B cell (primary cell): ENCODE measurements around the gene HSPB7. TPM values are rescaled to one million over a fixed set of nuclear protein-coding genes. Genes with fewer than 3 reads are reported as not detected.
A peak's percentile ranks its signal among the peaks of the same experiment; 100 is the strongest.

Source experiments
- ATAC-seq: fragments of 200-7000 bp; cut with Tn5 transposase; one replicate; pipeline ENCODE4 v1.10.0; 2021; ENCODE audit warnings: low read depth, mild to moderate bottlenecking, moderate number of reproducible peaks, moderate library complexity
- CTCF ChIA-PET: fragments of 350-600 bp; sonication (Branson Sonifier 250); formaldehyde crosslinking; loops from one replicate; lab custom pipeline; 2021; ENCODE audit warnings: antibody characterized with exemption, inconsistent platforms; lab: Charles Lee
- POLR2A ChIA-PET: fragments of 350-600 bp; sonication (Branson Sonifier 250); formaldehyde crosslinking; loops from one replicate; lab custom pipeline; 2021; ENCODE audit warnings: antibody characterized with exemption; lab: Charles Lee
- DNase-seq: peaks from one replicate; pipeline ENCODE4 v3.0.0; 2013
- H2AFZ ChIP-seq: 2 replicates; pipeline ENCODE4 v1.6.1; 2012; ENCODE audit warnings: mild to moderate bottlenecking, low read depth, low read length; ENCODE audit not compliant: insufficient read depth, poor library complexity, severe bottlenecking
- H3K27ac ChIP-seq, 2 donors: 1 replicate in 1 of 2; 2 replicates in 1 of 2; pipeline ENCODE4 v1.5.1; 2012 to 2013; ENCODE audit warnings: low read length in 2 of 2, mild to moderate bottlenecking in 2 of 2, moderate library complexity in 1 of 2
- H3K27me3 ChIP-seq, 4 experiments: fragments of 200-600 bp in 1 of 4; sonication (generic) in 1 of 4; replicated peaks in 1 of 4; 1 replicate in 2 of 4; 2 replicates in 2 of 4; pipeline versions ENCODE4 v1.6.1 to v1.7.0; 2013 to 2016; ENCODE audit warnings: low read length in 3 of 4, mild to moderate bottlenecking in 2 of 4, mixed read lengths in 1 of 4, moderate library complexity in 1 of 4; ENCODE audit not compliant: insufficient read depth in 4 of 4, control insufficient read depth in 3 of 4; ENCODE audit errors: control extremely low read depth in 1 of 4
- H3K36me3 ChIP-seq, 2 experiments: replicated peaks in 1 of 2; 1 replicate in 1 of 2; 2 replicates in 1 of 2; pipeline versions ENCODE4 v1.6.1 to v1.7.1; 2013; ENCODE audit warnings: low read length in 1 of 2; ENCODE audit not compliant: insufficient read depth in 2 of 2, control insufficient read depth in 1 of 2; ENCODE audit errors: control extremely low read depth in 1 of 2, extremely low read depth in 1 of 2
- H3K4me1 ChIP-seq, 2 donors: fragments of 200-600 bp in 1 of 2; sonication (generic) in 1 of 2; 1 replicate in 1 of 2; 2 replicates in 1 of 2; pipeline versions ENCODE4 v1.5.1 to v1.6.1; 2013 to 2017; ENCODE audit warnings: low read length in 2 of 2; ENCODE audit not compliant: control insufficient read depth in 2 of 2, insufficient read depth in 2 of 2
- H3K4me2 ChIP-seq: replicated peaks from 2 replicates; pipeline ENCODE3; 2012; ENCODE audit warnings: mild to moderate bottlenecking, low read depth, low read length; ENCODE audit not compliant: poor library complexity, severe bottlenecking
- H3K4me3 ChIP-seq, 5 experiments: fragments of 200-600 bp in 1 of 5; sonication (generic) in 1 of 5; 1 replicate in 3 of 5; 2 replicates in 2 of 5; pipeline versions ENCODE4 v1.5.1 to v1.7.0; 2011 to 2016; ENCODE audit warnings: low read length in 4 of 5, mild to moderate bottlenecking in 4 of 5, low read depth in 2 of 5, control low read depth in 1 of 5, moderate library complexity in 1 of 5; ENCODE audit not compliant: insufficient read depth in 1 of 5; ENCODE audit errors: control extremely low read depth in 1 of 5, extremely low read depth in 1 of 5
- H3K79me2 ChIP-seq: fragments of 200-600 bp; sonication (generic); one replicate; pipeline ENCODE4 v1.6.0; 2016; ENCODE audit warnings: low read length; ENCODE audit not compliant: control insufficient read depth, insufficient read depth
- H3K9ac ChIP-seq: fragments of 200-600 bp; sonication (generic); 2 replicates; pipeline ENCODE4 v1.6.1; 2017; ENCODE audit warnings: mild to moderate bottlenecking, low read length, moderate library complexity
- H3K9me3 ChIP-seq, 3 donors: one replicate each; pipeline versions ENCODE4 v1.6.1 to v1.7.1; 2013; ENCODE audit warnings: low read length in 2 of 3; ENCODE audit not compliant: control insufficient read depth in 2 of 3, insufficient read depth in 1 of 3; ENCODE audit errors: control extremely low read depth in 1 of 3
- H4K20me1 ChIP-seq: 2 replicates; pipeline ENCODE4 v1.6.0; 2012; ENCODE audit warnings: mild to moderate bottlenecking, low read length; ENCODE audit not compliant: insufficient read depth, control insufficient read depth, poor library complexity, severe bottlenecking
- H3K27ac Mint-ChIP-seq: one replicate; pipeline ENCODE4 v1.8.0; 2021; ENCODE audit warnings: mixed read lengths
- H3K27me3 Mint-ChIP-seq: one replicate; pipeline ENCODE4 v1.8.0; 2021; ENCODE audit warnings: mixed read lengths
- H3K4me1 Mint-ChIP-seq: one replicate; pipeline ENCODE4 v1.8.0; 2021; ENCODE audit warnings: mixed read lengths
- H3K4me3 Mint-ChIP-seq: one replicate; pipeline ENCODE4 v1.8.0; 2021; ENCODE audit warnings: mixed read lengths
- H3K9me3 Mint-ChIP-seq: one replicate; pipeline ENCODE4 v1.8.0; 2022; ENCODE audit warnings: mixed read lengths; ENCODE audit not compliant: insufficient read depth
- EZH2 ChIP-seq: IDR thresholded peaks from 2 replicates; pipeline ENCODE4 v1.6.1; 2012; ENCODE audit warnings: borderline replicate concordance, low read depth, mild to moderate bottlenecking, moderate library complexity, low read length; ENCODE audit not compliant: insufficient read depth, poor library complexity, severe bottlenecking
- WGBS: methylation state at CpG from one replicate; pipeline ENCODE4 v1.1.5; 2013; ENCODE audit warnings: missing lambda C conversion rate; ENCODE audit not compliant: insufficient coverage; 5-methylcytosine and 5-hydroxymethylcytosine counted together
- intact Hi-C: fragments of 100-400 bp; cut with micrococcal nuclease; formaldehyde crosslinking; loops from one replicate; pipeline ENCODE4 v1.10.0; 2022
- polyA plus RNA-seq: library from polyadenylated mRNA; depleted of rRNA; stranded (reverse); fragments of >200 nt; gene quantifications from 2 replicates; pipeline ENCODE4 v1.2.3, GENCODE V29; 2012
- small RNA-seq: library from RNA; depleted of rRNA; stranded (forward); fragments of <200 nt; gene quantifications from one replicate; pipeline ENCODE3, GENCODE V24; 2012; ENCODE audit warnings: low replicate concordance, low read depth; ENCODE audit not compliant: insufficient read length
- total RNA-seq, 2 donors: library from RNA; stranded (reverse); fragments of 120-200 nt in 1 of 2; gene quantifications; 1 replicate in 1 of 2; 2 replicates in 1 of 2; pipeline versions ENCODE4 v1.2.3 to v1.2.4, GENCODE V29; 2013 to 2022
- TF ChIP-seq, protein P1 (sequence below): fragments of 200-600 bp; IDR thresholded peaks from one replicate; pipeline ENCODE4 v1.8.0; 2022; ENCODE audit warnings: antibody characterized with exemption, mild to moderate bottlenecking

The HSPB7 gene
- total and polyA plus RNA-seq, 2 donors (not counting 1 experiment from before 2014, with no cell fraction given) = not detected

DNA sequence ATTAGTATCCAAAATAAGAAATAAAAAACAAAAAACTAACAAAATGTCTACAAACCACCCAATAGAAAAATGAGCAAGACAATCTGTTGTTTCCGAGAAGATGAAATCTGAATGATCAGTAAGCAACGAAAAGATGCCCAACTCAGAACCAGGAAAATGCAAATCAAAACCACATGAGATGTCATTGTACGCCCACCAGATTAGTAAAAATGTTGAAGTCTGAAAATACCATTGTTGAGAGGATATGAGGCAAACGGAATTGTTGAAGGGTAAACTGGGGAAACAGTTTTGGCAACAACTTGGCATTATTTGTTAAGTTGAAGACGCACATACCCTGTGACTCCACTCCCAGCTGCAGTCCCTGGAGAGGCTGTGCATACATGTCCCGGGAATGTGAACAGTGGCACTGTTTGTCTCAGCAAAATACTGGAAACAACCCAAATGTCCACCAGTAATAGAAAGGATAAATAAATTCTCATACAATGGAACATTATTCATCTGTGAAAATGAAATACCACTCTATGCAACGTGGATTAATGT is 52.5 kb downstream of the HSPB7 start:
- H3K27me3 Mint-ChIP-seq = no peaks in the 10 kb centered on the region
- H3K4me1 Mint-ChIP-seq = peaks cover 71% of the 10 kb centered on the region
- ChIA-PET CTCF (interaction anchor here (1.0 to 3.2 kb wide), 4 partner anchors 16 to 150 kb away, joined by 3 to 14 read pairs (median 6); no protein-coding TSS in a partner anchor), POLR2A (interaction anchor here (1.0 to 1.7 kb wide), 4 partner anchors 11 to 131 kb away, joined by 3 to 6 read pairs (median 4); partner anchors contain the start of genes SPEN and ZBTB17)
- no peaks in the 10 kb centered on the region for H3K9me3 Mint-ChIP-seq
- Histone ChIP-seq H4K20me1 (no peaks in the 10 kb centered on the region), H3K4me1 (peaks cover 56 to 66% of the 10 kb centered on the region in 2 donors), H3K27me3 (no peaks in the 10 kb centered on the region), H3K79me2 (peaks cover 67% of the 10 kb centered on the region), H3K36me3 (peaks cover 0 to 16% of the 10 kb centered on the region in 2 experiments), H3K4me2 (peak overlapping the region; percentile 72), H3K27ac (peak overlapping the region; percentile 86 to 88), H3K9me3 (peaks cover 0 to 4% (median 0%) of the 10 kb centered on the region in 3 donors), H3K9ac (peak overlapping the region; percentile 50), H3K4me3 (peak overlapping the region in 3 of 5 experiments; percentile 5 to 31 (median 24)), H2AFZ (no peak overlapping the region)
- WGBS = 17% methylated on average over 1 of the region's 7 CpGs
- TF ChIP-seq, protein P1, sequence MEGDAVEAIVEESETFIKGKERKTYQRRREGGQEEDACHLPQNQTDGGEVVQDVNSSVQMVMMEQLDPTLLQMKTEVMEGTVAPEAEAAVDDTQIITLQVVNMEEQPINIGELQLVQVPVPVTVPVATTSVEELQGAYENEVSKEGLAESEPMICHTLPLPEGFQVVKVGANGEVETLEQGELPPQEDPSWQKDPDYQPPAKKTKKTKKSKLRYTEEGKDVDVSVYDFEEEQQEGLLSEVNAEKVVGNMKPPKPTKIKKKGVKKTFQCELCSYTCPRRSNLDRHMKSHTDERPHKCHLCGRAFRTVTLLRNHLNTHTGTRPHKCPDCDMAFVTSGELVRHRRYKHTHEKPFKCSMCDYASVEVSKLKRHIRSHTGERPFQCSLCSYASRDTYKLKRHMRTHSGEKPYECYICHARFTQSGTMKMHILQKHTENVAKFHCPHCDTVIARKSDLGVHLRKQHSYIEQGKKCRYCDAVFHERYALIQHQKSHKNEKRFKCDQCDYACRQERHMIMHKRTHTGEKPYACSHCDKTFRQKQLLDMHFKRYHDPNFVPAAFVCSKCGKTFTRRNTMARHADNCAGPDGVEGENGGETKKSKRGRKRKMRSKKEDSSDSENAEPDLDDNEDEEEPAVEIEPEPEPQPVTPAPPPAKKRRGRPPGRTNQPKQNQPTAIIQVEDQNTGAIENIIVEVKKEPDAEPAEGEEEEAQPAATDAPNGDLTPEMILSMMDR = no peak
- TF ChIP-seq EZH2 = no peak
- peak overlapping the region; percentile 74 for H3K4me3 Mint-ChIP-seq
- H3K27ac Mint-ChIP-seq = peak overlapping the region; percentile 97
- intact Hi-C loops = loop anchor here (1.0 to 5.0 kb wide), 2 partner anchors 44 to 283 kb away; partner anchors contain the start of gene PLEKHM2
- ATAC-seq = peak; percentile 26
- peak; percentile 68 for DNase-seq

Small RNAs within 50 kb of the gene (small RNA-seq; reads per million reads assigned to genes)
- not detected for gene AL355994.1
- gene AL355994.5 = not detected

Other genes with a start within 250 kb of the HSPB7 start
- 1.8 and 2.0 TPM in 2 replicates for gene UQCRHL, start 210.4 kb downstream of the HSPB7 start, total RNA-seq
- 0.98 and 1.3 TPM in 2 replicates for gene UQCRHL, start 210.4 kb downstream of the HSPB7 start, polyA plus RNA-seq
- 126 and 140 TPM in 2 replicates for gene SPEN, start 170.3 kb downstream of the HSPB7 start, total RNA-seq
- gene SPEN, start 170.3 kb downstream of the HSPB7 start, polyA plus RNA-seq = 29.1 and 48.4 TPM in 2 replicates
- gene ZBTB17, start 41.9 kb downstream of the HSPB7 start, total RNA-seq = 94.1 and 101 TPM in 2 replicates
- gene ZBTB17, start 41.9 kb downstream of the HSPB7 start, polyA plus RNA-seq = 157 and 201 TPM in 2 replicates
- not detected in 2 replicates for gene SRARP, start 13.8 kb downstream of the HSPB7 start, total RNA-seq
- gene SRARP, start 13.8 kb downstream of the HSPB7 start, polyA plus RNA-seq = not detected in 2 replicates
- gene CLCNKA, start 4.0 kb upstream of the HSPB7 start, total RNA-seq = 0.19 TPM in 1 of 2 replicates, not detected in the other
- gene CLCNKA, start 4.0 kb upstream of the HSPB7 start, polyA plus RNA-seq = 0.03 TPM in 1 of 2 replicates, not detected in the other
- not detected in 2 replicates for gene CLCNKB, start 25.7 kb upstream of the HSPB7 start, total RNA-seq
- gene CLCNKB, start 25.7 kb upstream of the HSPB7 start, polyA plus RNA-seq = not detected in 2 replicates
- 0.37 and 0.58 TPM in 2 replicates for gene FAM131C, start 55.6 kb upstream of the HSPB7 start, total RNA-seq
- gene FAM131C, start 55.6 kb upstream of the HSPB7 start, polyA plus RNA-seq = not detected in 2 replicates
- gene EPHA2, start 138.0 kb upstream of the HSPB7 start, total RNA-seq = 0.12 and 0.46 TPM in 2 replicates
- gene EPHA2, start 138.0 kb upstream of the HSPB7 start, polyA plus RNA-seq = 0.06 TPM in 1 of 2 replicates, not detected in the other
- 13.9 and 14.5 TPM in 2 replicates for gene ARHGEF19, start 194.6 kb upstream of the HSPB7 start, total RNA-seq
- 15.3 and 20.9 TPM in 2 replicates for gene ARHGEF19, start 194.6 kb upstream of the HSPB7 start, polyA plus RNA-seq
- 11.1 and 14.3 TPM in 2 replicates for gene CPLANE2, start 219.1 kb upstream of the HSPB7 start, total RNA-seq
- gene CPLANE2, start 219.1 kb upstream of the HSPB7 start, polyA plus RNA-seq = 5.7 and 6.3 TPM in 2 replicates